HL-60/S4 treated with phorbol 12-myristate 13-acetate at 8.2 ng/mL for 4 days and 3 days (cell line): ENCODE results near the gene RAE1.
"Not testable (repeated sequence)": the region's sequence is repeated elsewhere in the genome, so short reads cannot be mapped to it uniquely, and the experiment has no call there.

Source experiments
- in situ Hi-C: fragments of 300-500 bp; cut with MboI; formaldehyde crosslinking; loops from 2 replicates; pipeline ENCODE4 v1.15.0; 2022; ENCODE audit warnings: low sequenced_read_pairs

RAE1 gene

DNA sequence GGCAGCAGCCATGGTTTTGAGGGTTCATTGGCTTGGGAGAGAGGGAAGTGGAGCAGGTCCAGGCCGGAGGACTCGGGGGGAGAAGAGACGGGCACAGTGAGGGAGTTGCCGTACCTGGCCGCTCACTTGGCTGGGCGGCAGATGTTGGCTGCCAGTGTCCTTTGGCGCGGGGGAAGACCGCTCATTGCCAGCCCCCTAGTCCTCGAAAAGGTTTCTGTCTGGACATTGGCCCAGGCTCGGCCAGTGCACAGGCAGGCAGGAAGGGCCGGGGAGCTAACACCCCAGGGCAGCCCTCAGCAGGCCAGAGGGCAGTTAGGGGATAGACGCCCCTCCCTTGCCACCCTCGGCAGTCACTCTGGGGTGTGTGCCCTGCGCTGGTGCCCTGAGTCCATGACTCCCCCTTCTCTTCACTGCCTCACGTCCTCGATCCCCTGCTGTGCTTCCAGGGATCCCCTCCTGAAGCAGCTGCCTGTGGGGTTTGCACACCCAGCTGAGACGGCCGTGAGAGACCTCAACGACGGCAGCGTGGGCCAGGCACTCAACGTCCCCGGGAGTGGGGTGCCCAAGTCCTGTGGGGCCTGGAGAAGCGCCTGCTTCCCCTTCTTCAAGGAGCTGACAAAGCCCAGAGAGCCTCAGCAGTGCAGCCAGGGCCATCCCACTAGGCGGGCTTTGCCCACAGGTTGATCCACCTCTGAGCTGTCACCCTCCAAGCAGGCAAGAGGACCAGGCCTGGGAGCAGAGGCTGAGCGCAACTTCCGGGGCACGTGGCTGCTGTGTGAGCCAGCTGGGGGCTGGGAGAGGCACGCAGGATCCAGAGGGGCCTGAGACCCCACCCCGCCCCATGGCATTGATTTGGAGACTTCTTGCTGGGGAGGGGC, 60.6 kb downstream of the RAE1 start:
- in situ Hi-C loops, result no loop called here

DNA sequence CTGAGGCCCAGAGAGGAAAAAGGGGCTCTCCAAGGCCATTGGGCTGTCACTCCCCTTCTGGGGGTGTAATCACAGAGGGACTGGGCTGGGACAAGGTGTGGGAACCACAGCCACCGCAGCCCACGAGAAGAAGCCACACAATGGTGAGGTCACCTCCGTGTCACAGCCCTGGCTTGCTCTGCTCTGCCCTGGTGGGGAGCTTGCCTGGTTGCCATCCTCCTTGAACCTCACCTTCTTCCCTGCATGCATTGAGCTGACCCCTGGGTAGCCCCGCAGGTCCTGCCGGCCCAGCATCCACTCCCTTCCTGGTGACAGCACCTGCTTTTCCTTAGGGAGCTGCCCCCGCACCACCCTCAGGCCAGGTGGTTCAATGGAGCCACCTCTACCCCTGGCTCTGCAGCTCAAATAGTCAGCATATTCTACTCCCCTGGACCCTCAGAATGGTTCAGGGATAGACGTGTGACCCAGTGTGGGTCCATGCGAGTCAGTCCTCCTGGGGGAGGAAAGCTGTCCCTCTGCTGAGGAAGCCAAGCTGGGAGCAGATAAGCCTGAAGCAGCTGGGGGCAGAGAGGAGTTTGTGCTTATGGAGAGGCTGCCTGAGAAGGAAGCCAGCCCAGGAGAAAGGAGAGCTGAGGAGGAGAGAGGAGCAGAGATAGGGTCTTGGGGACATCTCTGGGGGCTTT, 61.4 kb downstream of the RAE1 start:
- in situ Hi-C loops, result no loop called here

DNA sequence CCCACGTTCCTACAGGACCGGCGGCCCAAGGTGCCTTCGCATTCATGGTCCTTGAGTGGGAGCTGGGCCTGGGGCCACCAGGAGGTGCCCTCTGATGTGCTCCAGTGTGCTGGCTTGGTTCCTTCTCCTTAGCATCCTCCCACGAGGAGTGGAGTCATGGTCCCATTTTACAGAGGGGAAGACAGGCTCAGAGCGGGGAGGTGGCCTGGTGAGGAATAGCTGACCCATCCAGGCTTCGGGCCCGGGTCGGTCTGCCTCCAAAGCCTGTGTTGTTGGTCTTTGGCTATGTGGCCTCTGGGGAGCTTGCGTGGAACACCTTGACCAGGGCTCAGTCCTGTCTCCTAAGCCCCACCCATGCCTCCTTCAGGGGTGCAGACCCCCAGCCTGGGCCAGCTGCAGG, 62.9 kb downstream of the RAE1 start:
- in situ Hi-C loops, result no loop called here

DNA sequence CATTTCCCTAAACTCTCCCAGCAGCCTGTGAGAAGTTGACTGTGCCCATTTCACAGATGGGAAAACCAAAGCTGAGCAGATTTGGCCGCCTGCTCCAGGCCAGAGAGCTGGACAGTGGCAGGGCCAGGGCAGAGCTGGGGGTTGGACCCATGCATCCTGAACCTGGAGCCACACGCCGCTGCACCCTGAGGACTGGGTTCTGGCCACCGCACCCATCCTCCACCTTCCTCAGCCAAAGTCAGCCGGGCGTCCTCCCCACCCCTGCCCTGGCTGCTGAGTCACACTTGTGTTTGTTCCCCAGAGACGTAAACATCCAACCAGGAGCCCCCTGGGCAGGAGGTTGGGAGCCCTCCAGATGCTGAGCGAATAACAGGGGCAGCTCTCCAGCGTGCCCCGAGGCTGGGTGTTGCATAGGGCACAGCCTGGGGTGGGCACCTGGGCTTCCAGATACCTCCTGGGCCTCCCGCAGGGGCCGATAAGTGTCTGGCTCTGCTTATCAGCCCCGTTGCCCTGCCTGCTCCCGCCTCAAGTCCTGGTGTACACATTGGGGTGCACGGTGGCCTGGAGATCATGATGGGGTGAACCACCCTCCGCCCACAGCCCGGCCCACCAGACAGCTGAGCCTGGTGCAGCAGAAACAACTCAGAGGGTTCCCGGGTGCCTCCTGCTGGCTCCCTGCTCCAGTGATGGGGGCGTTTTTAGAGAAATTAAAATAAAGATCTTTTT, 64.0 kb downstream of the RAE1 start:
- in situ Hi-C loops, result no loop called here

DNA sequence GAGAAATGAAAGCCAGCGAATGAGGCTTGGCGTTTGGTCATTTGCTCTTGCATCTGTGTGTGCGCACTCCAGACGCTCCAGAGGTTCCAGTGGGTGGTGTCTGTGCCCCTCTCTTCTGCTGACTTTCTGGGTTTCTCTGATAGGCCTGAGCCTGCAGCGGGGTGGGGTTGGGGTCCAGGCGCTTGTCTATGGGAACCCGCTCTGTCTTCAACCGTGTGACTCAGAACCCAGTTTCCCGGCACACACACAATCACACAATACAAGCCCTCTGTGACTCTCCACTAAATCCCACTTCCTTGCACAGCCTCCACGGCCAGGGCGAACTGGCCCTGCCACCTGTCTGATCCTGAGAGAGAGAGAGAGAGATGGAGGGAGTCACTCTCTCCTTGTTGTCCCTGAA, 64.7 kb downstream of the RAE1 start:
- in situ Hi-C loops, result no loop called here

DNA sequence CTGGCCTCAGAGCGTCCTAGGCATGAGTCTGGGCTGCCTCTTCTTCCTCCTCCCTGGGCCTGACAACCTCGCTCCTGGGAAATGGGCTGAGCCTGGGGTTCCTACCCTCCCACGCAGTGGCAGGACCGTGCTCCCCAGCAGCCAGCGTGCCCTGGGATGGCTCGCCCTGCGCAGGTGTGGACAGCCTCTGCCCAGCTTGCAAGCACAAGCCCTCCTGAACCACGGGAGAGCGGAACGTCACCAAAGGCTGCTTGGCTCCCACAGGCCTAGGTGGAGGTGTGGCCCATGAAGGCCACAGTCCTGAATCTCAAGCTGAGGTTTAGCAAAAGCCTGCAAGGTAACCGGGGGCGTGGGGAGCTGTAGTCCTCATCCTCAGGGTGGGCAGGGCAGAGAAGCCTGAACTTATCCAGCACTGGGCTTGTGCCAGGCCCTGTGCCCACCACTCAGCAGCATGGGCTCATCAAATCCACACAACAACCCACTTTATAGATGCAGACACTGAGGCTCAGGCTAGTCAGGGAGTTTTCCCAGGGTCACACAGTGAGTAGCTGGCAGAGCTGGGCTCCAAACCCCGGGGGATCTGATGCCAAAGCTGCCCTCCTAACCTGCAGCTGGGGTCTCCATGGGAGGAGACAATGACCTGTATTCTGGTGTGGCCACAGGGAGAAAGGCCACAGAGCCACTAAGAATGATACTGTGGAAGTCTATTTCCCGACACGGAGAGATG, 65.4 kb downstream of the RAE1 start:
- in situ Hi-C loops, result no loop called here

DNA sequence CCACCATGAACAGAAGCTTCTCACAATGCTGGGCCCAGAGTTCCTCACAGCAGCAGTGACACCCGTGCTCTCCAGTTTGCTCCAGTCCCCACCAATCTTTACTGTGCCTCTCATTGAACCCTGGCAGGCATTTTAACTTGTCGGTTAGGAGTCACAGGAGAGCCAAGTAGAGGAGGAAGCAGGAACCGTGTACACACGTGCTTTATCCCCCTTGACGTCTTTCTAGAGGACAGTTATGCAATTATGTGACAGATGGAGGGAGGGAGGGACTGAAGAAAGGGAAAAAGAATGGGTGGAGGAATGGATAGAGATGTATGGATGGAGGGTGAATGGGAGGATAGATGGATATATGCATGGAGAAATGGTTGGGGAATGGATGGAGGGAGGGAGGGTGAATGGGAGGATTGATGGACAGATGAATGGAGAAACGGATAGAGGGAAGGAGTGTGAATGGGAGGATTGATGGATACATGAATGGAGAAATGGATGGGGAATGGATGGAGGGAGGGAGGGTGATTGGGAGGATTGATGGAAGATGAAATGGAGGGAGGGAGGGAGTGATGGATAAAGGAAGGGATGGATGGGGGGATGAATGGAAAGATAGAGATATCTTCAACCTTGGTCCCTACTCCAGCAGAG, 66.1 kb downstream of the RAE1 start:
- in situ Hi-C loops, result no loop called here

DNA sequence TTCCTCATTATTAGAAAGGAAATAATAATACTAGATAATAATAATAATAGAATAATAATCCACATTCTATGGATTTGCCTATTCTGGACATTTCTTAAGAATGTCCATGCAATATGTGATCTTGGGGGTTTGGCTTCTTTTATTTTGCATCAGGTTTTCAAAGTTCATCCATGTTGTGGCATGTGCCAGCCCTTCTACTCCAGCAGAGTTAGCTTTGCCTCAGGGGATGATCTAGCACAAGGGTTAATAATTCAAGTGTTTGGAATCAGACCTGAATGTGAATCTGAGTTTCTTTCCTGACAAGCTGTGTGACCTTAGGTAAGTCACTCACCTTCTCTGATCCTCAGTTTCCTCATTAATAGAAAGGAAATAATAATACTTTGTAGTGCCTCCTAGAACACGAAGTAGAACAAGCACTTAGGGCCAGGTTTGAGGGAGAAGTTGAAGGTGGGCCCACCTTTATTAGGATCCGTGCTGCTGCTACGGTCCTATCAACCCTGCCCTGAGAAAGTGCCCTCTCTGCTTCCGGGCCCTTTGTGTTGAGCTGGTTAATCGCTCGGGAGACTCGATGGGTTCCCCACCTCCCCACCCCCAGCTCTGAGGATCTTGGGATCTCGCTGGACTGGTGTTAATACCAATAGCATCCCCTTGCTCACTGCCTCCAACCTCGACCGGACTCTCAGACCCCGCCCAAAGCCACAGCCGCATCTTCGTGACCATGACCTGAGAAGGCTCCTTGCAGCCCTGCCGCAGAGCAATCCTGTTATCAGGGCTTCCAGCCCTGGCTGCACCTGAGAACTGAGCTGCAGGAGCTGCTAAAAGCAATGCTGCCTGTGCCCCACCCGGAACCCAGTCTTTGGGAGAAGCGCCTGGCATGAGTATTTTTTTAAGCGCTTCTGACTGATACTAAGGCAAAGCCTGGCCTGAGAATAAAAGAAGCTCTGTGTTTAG, 67.0 kb downstream of the RAE1 start:
- in situ Hi-C loops, result no loop called here

DNA sequence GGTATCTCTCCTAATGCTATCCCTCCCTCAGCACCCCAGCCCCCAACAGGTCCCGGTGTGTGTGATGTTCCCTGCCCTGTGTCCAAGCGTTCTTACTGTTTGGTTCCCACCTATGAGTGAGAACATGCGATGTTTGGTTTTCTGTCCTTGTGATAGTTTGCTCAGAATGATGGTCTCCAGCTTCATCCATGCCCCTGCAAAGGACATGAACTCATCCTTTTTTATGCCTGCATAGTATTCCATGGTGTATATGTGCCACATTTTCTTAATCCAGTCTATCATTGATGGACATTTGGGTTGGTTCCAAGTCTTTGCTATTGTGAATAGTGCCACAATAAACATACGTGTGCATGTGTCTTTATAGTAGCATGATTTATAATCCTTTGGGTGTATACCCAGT, 68.4 kb downstream of the RAE1 start:
- in situ Hi-C loops, result not testable (repeated sequence)

DNA sequence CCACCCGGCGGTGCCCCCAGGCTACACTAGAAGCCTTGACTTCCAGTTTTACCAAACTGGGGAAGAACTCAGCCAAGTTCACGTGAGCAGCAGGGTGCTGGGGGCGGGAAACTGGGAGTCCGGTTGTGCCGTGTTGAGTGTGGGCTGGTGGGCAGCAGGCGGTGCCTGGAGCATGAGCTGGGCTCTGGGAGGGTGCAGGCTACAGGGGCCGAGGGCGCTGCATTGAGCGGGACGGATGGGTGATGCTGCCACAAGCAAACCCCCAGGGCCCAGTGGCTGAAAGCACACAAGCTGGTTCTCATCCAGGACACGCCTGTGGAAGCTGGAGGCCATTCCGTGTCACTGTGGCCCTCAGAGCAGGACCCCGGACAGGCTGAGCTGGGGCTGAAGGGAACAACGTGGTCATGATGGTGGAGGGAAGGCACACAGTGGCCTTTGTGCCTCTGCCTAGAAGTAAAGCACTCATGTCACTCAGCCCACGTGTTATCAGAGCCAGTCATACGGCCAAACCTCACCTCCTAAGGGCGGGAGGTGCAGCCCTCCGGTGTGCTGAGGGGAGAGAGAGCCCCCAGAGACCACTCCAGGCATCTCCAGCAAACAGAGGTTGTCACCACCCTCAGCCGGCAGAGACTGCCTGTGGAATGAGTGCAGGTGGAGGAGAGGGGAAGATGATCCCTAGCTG, 69.7 kb downstream of the RAE1 start:
- in situ Hi-C loops, result no loop called here

DNA sequence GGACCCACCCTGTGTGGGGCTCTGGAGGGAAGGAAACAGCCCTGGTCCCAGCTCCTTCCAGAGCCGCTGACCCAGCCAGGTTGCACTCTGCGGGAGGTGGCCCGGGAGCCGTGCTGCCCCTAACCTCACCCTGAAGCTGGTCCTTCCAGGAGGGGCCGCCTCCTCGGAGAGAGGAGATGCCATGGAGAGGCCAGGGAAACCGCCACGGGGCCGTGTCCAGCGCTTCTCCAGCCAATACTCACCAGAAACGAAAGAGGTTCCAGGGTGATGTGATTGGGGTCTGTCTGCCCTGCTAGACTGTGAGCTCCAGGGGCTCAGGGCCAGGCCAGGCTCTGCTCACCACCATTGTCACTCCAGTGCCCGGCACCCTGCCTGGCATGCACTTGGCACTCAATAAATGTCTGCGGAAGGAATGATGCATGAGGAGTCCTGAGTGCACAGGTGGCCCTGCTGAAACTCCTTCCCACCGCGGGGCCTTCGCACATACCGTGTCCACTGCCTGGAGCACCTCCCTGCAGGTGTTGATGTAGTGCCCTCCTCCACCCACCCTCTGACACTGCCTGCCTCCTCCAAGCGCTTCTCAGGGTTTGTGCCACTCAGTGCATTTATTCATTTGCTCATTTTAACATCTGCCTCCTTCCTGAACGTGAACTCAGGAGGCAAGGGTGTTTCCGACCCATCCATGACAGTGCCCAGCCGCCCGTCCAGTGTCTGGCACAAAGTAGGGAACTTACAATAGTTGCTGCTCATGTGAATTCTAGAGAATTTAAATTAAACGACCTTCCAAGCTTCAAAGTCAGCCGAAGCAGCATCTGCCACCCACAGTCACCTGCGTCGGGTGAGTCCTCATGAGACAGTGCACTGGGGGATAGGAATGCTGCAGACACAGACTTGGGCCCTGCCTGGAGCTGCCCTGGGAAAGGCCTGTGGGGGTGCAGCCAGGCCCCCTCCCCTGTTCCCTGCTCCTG, 70.5 kb downstream of the RAE1 start:
- in situ Hi-C loops, result no loop called here

DNA sequence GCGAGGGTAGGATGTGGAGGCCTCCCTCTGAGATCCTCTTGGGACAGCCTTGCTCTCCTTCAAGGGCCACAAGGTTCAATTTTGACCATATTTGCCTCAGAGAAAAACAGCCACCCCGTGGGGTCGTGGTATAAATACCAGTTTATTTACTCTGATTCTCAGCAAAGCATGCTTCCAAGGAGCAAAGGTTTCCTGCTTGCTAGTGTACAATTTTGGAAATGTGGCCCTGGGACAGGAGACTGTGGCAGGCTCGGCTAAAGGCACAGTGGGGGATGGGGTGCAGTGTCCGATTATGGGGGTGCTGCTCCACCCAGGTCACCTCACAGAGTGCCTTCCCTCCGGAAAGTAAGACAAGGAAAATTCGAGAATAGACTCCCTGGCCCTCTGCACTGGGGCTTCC, 71.2 kb downstream of the RAE1 start:
- in situ Hi-C loops, result no loop called here

DNA sequence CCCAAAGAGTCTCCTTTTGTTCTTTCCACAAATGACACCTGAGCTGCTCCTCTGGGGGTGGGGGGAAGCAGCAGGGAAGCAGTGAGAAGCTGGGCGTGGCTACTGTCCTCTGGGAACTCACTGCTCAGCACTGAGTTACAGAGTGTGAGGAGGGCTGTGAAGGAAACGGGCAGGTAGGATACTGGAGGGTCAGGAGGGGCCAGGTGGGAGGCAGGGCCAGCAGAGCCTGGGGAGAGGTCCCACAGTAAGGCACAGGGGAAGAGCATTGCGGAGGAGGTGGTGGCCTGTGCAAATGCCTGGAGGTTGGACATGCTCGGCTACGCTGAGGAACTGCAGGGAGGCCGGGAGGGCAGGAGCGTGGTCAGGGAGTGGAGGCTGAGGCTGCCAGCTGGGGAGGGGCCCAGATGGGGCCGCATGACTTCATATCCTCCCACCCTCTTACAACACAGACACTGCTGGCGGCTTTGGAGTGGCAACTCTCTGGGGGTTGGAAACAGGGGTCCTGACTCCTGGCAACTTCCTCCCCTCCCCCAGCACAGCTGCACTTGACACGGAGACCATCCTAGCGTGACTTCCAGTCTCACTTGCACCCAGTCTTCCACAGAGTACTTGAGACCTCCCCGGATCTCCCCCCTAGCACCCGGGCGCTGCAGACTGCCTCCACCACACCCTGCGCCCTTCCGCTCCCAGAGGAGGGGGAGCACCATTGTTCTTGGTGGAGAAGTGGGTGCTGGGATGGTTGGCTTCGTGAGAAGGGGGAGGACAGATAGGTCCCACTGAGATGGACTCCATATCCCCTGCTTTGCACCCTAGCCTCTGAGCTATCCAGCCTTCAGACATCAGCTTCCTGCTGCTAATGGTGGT, 74.3 kb downstream of the RAE1 start:
- in situ Hi-C loops, result no loop called here

DNA sequence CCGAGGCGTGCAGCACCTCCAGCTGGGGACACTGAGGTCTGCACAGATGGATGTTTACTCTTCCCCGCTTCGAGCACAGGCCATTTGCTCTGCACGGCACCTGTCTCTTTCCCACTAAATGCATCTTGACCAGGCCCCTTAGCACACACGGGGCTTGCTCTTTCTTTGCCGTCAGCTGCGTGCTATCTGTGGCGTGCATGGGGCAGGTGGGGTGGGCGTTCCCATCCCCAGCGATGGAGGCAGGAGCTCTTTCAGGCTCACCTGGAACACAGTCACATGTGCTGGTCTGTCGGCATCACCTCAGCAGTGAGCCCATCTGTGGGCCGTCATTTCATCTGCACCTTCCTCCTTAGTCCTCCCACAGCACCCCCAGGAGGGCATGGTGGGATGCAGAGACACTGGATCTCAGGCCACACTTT, 75.2 kb downstream of the RAE1 start:
- in situ Hi-C loops, result no loop called here

DNA sequence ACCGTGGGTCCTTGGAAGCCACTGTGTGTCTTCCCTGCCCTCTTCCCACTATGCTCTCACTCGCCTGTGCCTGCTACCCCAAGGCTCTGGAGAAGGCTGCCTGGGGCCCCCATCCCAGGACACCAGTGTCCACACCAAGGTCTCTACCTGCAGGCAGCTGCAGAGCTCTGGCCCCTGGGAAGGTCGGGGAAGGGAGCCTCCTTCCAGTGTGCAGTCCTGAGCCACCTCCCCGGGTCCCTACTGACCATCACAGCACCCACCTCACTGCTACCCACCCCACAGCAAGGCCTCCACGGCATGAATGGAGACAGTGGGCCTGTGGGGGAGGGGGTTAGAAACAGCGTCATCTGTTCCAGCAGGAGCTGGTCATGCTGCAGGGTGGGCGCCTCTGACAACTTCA, 75.8 kb downstream of the RAE1 start:
- in situ Hi-C loops, result no loop called here

DNA sequence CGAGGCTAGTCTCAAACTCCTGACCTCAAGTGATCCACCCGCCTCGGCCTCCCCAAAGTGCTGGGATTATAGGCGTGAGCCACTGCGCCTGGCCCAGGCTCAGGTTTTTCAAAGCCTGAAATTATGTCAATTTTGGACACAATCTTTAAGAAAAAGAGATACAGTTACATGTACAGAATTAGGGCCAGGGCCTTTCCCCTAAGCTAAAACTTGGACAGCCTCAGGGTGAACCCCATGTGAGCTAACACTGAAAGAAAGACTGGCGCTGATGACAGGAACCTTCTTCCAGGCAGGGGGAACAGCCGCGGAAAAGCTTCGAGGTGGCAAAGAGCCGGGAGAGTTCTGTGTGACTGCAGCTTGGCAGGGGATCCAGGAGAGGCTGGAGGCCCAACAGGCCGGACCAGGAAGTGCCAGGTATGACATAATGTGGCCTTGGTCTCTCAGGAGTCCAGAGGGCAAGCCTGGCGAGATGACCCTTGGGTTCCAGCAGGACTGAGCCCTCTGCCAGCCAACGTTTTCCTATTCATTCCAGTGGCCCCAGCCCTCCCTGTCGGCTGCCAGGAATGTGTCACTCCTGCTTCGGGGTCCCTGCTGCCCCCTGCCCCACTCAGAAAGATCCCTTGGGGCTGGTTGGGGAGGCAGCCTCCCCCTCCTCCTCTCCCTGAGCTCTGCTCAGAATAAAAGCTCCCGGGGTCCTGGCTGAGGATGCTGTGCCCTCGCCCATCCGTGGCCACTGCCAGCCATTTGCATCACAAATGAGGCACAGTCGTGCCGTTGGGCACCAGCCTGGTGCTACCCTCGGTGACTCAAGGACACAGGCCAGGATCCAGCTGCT, 77.5 kb downstream of the RAE1 start:
- in situ Hi-C loops, result no loop called here
